Measurements from ENCODE around the gene EMC6. TPM values are rescaled to one million over a fixed set of nuclear protein-coding genes. Genes with fewer than 3 reads are reported as not detected.

Gene EMC6
- total RNA-seq, 1 experiment from 2014 or later = 72.2 TPM

DNA sequence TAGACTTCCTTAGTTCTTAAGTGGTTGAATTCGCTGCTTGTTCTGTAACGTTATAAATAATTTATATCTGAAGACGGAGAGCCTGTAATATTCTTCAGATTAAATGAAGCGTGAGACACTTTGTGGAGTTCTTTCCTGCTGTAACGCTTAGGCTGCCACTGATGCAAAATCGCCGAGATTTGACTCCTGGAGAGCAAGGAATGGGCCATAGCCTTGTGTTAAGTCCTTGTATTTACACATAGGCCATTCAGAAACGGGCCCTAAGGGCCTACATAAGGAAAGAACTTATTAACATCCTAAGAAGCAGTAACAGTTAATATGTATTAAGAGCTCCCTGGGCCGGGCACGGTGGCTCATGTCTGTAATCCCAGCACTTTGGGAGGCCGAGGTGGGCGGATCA is 936 bp downstream of the EMC6 start:
- H4K8ac ChIP-seq (replicated peaks; ENCODE audit: insufficient read length, low read depth, low read length) = no peak overlapping the region
- TF ChIP-seq CTCF (conservative IDR thresholded peaks at IDR 0.05) = no peak
- no peak overlapping the region for H3K27ac ChIP-seq (ENCODE audit: insufficient read length, low read depth, low read length)
- H3K79me1 ChIP-seq (ENCODE audit: insufficient read depth, low read depth, low read length, poor library complexity, severe bottlenecking) = peaks cover 4% of the 10 kb centered on the region
- H3K79me2 ChIP-seq (ENCODE audit: insufficient read depth, low read length) = peaks cover 7% of the 10 kb centered on the region; the same call in 1 of the 2 replicates
- Mint-ChIP-seq H3K27me3 (ENCODE audit: low read depth) (no peaks in the 10 kb centered on the region), H3K4me3 (peak overlapping the region; percentile 98), H3K9me3 (no peaks in the 10 kb centered on the region), H3K36me3 (ENCODE audit: insufficient read depth in 1 of 3, low read depth in 3 of 3) (peaks cover 3 to 13% (median 10%) of the 10 kb centered on the region in 3 experiments; a peak in 6 of 7 replicates), H3K4me1 (peaks cover 16 to 19% of the 10 kb centered on the region in 2 experiments), H3K27ac (peak overlapping the region in 2 of 3 experiments; percentile 98; a peak in 5 of 7 replicates)
- H4K20me1 ChIP-seq (ENCODE audit: control insufficient read depth, insufficient read depth, insufficient read length) = no peaks in the 10 kb centered on the region
- peak overlapping the region; percentile 89 for H3K9ac ChIP-seq (ENCODE audit: extremely low read depth, insufficient read length, low read length)
- H3K23me2 ChIP-seq (ENCODE audit: insufficient read length, low read depth, low read length, poor library complexity, severe bottlenecking) = peaks cover 9% of the 10 kb centered on the region
- no peak for DNase-seq
- no peak overlapping the region for H2BK15ac ChIP-seq (ENCODE audit: low read depth, low read length)
- H3T11ph ChIP-seq (ENCODE audit: low read length) = no peak overlapping the region
- H3K56ac ChIP-seq (ENCODE audit: insufficient read length, low read depth, low read length) = no peak overlapping the region
- H3K18ac ChIP-seq (ENCODE audit: insufficient read length, low read depth, low read length) = no peak overlapping the region
- H3K27me3 ChIP-seq (ENCODE audit: insufficient read depth, low read length) = no peaks in the 10 kb centered on the region
- H2BK5ac ChIP-seq (ENCODE audit: insufficient read length, low read length) = no peak overlapping the region
- H2BK20ac ChIP-seq (ENCODE audit: low read depth, low read length, poor library complexity, severe bottlenecking) = no peak overlapping the region
- H4K5ac ChIP-seq (ENCODE audit: insufficient read length, low read depth, low read length) = no peak overlapping the region
- WGBS (ENCODE audit: extremely low coverage, insufficient read length, low lambda C conversion rate) = no CpG with 5 or more reads among the region's 12 CpGs
- peaks cover 3% of the 10 kb centered on the region; the same call in 1 of the 2 replicates for H3K4me1 ChIP-seq (ENCODE audit: insufficient read depth, low read length)
- no peak overlapping the region for H2BK12ac ChIP-seq (ENCODE audit: insufficient read length, low read depth, low read length)
- no peak overlapping the region for H3K14ac ChIP-seq (ENCODE audit: insufficient read depth, low read length)
- no peak overlapping the region for H3K23ac ChIP-seq (ENCODE audit: insufficient read length, low read depth, low read length)
- no peak overlapping the region for H4K91ac ChIP-seq (ENCODE audit: insufficient read length, low read depth, low read length)
- H2AK5ac ChIP-seq (ENCODE audit: insufficient read length, low read length) = no peak overlapping the region
- H3K4ac ChIP-seq (ENCODE audit: low read depth, low read length) = no peak overlapping the region
- H3K4me2 ChIP-seq (ENCODE audit: insufficient read depth, insufficient read length, low read length) = peak overlapping the region; percentile 76
- no peaks in the 10 kb centered on the region for H3K9me3 ChIP-seq (ENCODE audit: control insufficient read depth, low read depth, low read length)
- no peak overlapping the region for H2AFZ ChIP-seq (ENCODE audit: low read length)
- H2BK120ac ChIP-seq (ENCODE audit: low read depth, low read length, poor library complexity, severe bottlenecking) = no peak overlapping the region
